ENCODE results near the gene SAT1. TPM values are rescaled to one million over a fixed set of nuclear protein-coding genes. Genes with fewer than 3 reads are reported as not detected.

SAT1 gene
- total and polyA plus RNA-seq, 2 donors (not counting 1 experiment from before 2014, with no cell fraction given): 118 to 148 TPM

DNA sequence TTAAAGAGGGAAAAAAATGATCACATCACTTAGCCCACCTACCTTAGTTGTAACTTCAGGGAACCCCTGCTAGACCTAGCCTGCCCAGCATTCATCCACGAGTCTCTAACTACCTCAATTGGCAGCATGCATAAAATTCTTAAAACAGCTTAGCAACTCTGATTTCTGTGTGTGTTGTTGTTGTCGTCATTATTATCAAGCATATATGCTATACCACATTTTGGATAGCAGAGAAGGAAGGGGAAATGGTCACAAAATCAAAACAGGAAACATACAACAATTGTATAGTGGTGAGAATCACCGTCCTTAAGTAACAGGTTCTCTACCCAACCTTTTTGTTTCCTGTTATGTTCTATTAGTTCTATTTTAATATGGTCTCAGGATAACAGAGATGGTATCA is 37.2 kb upstream of the SAT1 start:
- Histone ChIP-seq H4K20me1 (ENCODE audit: control insufficient read depth, extremely low read depth, insufficient read depth, low read length) (no peaks in the 10 kb centered on the region), H3K27me3 (ENCODE audit: control insufficient read depth, insufficient read depth, low read length) (no peaks in the 10 kb centered on the region), H3K79me2 (ENCODE audit: control insufficient read depth, insufficient read depth, low read length) (peaks cover 12% of the 10 kb centered on the region), H3K27ac (ENCODE audit: insufficient read depth, low read length) (no peak overlapping the region), H3K4me3 (replicated peaks in 1 of 4; ENCODE audit: control extremely low read depth in 1 of 4, insufficient read depth in 1 of 4, low read depth in 3 of 4, low read length in 4 of 4) (no peak overlapping the region), H3K4me2 (ENCODE audit: extremely low read depth, insufficient read depth, low read length) (no peak overlapping the region), H3K4me1 (ENCODE audit: control insufficient read depth, extremely low read depth, insufficient read depth, low read length) (no peaks in the 10 kb centered on the region), H3K36me3 (ENCODE audit: control insufficient read depth, insufficient read depth, low read length) (no peaks in the 10 kb centered on the region), H2AFZ (ENCODE audit: low read length) (no peak overlapping the region), H3K9ac (ENCODE audit: insufficient read depth, low read length) (no peak overlapping the region), H3K9me3 (ENCODE audit: control insufficient read depth, insufficient read depth, low read depth, low read length) (no peaks in the 10 kb centered on the region)
- DNase-seq (ENCODE audit: low read depth in 2 of 2): no peak
- no peak for TF ChIP-seq EZH2 (IDR thresholded peaks at IDR 0.05; ENCODE audit: low read length, missing control alignments)
- TF ChIP-seq, protein P1, sequence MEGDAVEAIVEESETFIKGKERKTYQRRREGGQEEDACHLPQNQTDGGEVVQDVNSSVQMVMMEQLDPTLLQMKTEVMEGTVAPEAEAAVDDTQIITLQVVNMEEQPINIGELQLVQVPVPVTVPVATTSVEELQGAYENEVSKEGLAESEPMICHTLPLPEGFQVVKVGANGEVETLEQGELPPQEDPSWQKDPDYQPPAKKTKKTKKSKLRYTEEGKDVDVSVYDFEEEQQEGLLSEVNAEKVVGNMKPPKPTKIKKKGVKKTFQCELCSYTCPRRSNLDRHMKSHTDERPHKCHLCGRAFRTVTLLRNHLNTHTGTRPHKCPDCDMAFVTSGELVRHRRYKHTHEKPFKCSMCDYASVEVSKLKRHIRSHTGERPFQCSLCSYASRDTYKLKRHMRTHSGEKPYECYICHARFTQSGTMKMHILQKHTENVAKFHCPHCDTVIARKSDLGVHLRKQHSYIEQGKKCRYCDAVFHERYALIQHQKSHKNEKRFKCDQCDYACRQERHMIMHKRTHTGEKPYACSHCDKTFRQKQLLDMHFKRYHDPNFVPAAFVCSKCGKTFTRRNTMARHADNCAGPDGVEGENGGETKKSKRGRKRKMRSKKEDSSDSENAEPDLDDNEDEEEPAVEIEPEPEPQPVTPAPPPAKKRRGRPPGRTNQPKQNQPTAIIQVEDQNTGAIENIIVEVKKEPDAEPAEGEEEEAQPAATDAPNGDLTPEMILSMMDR (conservative IDR thresholded peaks at IDR 0.05 in 1 of 2, IDR thresholded peaks at IDR 0.05 in 1 of 2; ENCODE audit: low read depth in 1 of 2, low read length in 2 of 2): no peak

DNA sequence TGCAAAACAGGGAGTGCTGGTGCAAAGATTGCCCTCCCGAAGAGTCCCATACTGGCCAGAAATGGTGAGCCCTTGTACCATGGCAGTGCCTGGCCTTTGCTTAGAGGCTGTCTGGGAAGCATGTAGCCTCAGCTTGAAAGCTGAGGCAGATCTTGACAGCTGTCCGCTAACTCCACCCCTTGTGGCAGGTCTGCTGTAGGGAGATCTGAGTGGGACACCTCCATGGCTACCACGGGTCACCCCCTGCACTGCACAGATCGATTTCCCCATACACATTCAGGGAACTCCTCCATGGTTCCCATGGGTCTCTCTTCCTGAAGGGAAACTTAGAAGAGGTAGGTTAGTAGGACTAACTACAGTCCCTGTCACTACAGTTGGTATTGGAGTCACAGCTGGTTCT is 33.8 kb upstream of the SAT1 start:
- H4K20me1 ChIP-seq (ENCODE audit: control insufficient read depth, extremely low read depth, insufficient read depth, low read length): no peaks in the 10 kb centered on the region
- no peak overlapping the region for H2AFZ ChIP-seq (ENCODE audit: low read length)
- no peaks in the 10 kb centered on the region for H3K9me3 ChIP-seq (ENCODE audit: control insufficient read depth, insufficient read depth, low read depth, low read length)
- no peak overlapping the region for H3K4me2 ChIP-seq (ENCODE audit: extremely low read depth, insufficient read depth, low read length)
- no peak overlapping the region for H3K4me3 ChIP-seq (replicated peaks in 1 of 4; ENCODE audit: control extremely low read depth in 1 of 4, insufficient read depth in 1 of 4, low read depth in 3 of 4, low read length in 4 of 4)
- no peaks in the 10 kb centered on the region for H3K4me1 ChIP-seq (ENCODE audit: control insufficient read depth, extremely low read depth, insufficient read depth, low read length)
- no peak overlapping the region for H3K27ac ChIP-seq (ENCODE audit: insufficient read depth, low read length)
- no peaks in the 10 kb centered on the region for H3K27me3 ChIP-seq (ENCODE audit: control insufficient read depth, insufficient read depth, low read length)
- no peaks in the 10 kb centered on the region for H3K79me2 ChIP-seq (ENCODE audit: control insufficient read depth, insufficient read depth, low read length)
- no peaks in the 10 kb centered on the region for H3K36me3 ChIP-seq (ENCODE audit: control insufficient read depth, insufficient read depth, low read length)
- TF ChIP-seq, protein P1 (conservative IDR thresholded peaks at IDR 0.05 in 1 of 2, IDR thresholded peaks at IDR 0.05 in 1 of 2; ENCODE audit: low read depth in 1 of 2, low read length in 2 of 2): no peak
- no peak for TF ChIP-seq EZH2 (IDR thresholded peaks at IDR 0.05; ENCODE audit: low read length, missing control alignments)
- no peak for DNase-seq (ENCODE audit: low read depth in 2 of 2)
- no peak overlapping the region for H3K9ac ChIP-seq (ENCODE audit: insufficient read depth, low read length)

DNA sequence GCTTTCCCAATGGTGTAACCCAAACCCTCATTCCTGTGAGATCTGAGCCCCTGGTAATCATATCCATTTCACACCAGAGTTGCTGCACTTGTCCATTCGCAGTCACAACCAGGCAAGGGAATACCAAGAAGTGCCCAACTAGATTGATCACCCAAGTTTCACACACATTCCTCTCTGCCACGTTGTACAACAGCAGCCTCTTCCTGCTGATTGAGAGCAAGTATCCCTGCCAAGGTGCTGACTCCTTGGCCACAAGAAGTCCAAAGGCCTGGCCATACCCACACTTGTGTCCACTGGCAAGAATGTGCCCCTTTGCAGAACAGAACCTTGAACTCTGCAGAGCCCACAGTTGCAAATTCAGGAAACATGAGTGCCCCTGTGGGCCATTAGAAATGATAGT is 33.4 kb upstream of the SAT1 start:
- TF ChIP-seq, protein P1 (conservative IDR thresholded peaks at IDR 0.05 in 1 of 2, IDR thresholded peaks at IDR 0.05 in 1 of 2; ENCODE audit: low read depth in 1 of 2, low read length in 2 of 2): no peak
- TF ChIP-seq EZH2 (IDR thresholded peaks at IDR 0.05; ENCODE audit: low read length, missing control alignments): no peak
- peak in 1 of 2 donors; percentile 11 for DNase-seq (ENCODE audit: low read depth in 2 of 2)
- Histone ChIP-seq H3K4me3 (replicated peaks in 1 of 4; ENCODE audit: control extremely low read depth in 1 of 4, insufficient read depth in 1 of 4, low read depth in 3 of 4, low read length in 4 of 4) (no peak overlapping the region), H3K36me3 (ENCODE audit: control insufficient read depth, insufficient read depth, low read length) (no peaks in the 10 kb centered on the region), H3K4me1 (ENCODE audit: control insufficient read depth, extremely low read depth, insufficient read depth, low read length) (no peaks in the 10 kb centered on the region), H3K79me2 (ENCODE audit: control insufficient read depth, insufficient read depth, low read length) (no peaks in the 10 kb centered on the region), H4K20me1 (ENCODE audit: control insufficient read depth, extremely low read depth, insufficient read depth, low read length) (no peaks in the 10 kb centered on the region), H3K9me3 (ENCODE audit: control insufficient read depth, insufficient read depth, low read depth, low read length) (no peaks in the 10 kb centered on the region), H3K27ac (ENCODE audit: insufficient read depth, low read length) (no peak overlapping the region), H2AFZ (ENCODE audit: low read length) (no peak overlapping the region), H3K9ac (ENCODE audit: insufficient read depth, low read length) (no peak overlapping the region), H3K27me3 (ENCODE audit: control insufficient read depth, insufficient read depth, low read length) (no peaks in the 10 kb centered on the region), H3K4me2 (ENCODE audit: extremely low read depth, insufficient read depth, low read length) (no peak overlapping the region)

Data from fibroblast of lung (primary cell).